Activated naive CD4-positive, alpha-beta T cell treated with anti-CD3 and anti-CD28 coated beads, Interleukin-2, amount 10 ng/mL, durations not matched to agents 7 days and 5 days (primary cell): ENCODE data around the gene VPS13D.

Experiments used
- CTCF ChIA-PET: fragments of 350-600 bp; sonication (Branson Sonifier 250); formaldehyde crosslinking; loops from one replicate; lab custom pipeline; 2021; ENCODE audit warnings: antibody characterized with exemption; lab: Charles Lee
- DNase-seq: peaks from one replicate; pipeline ENCODE4 v3.0.0-alpha.2; 2020
- H3K27ac Mint-ChIP-seq: one replicate; pipeline ENCODE4 v1.8.0; 2021; ENCODE audit warnings: mild to moderate bottlenecking, moderate library complexity, mixed read lengths
- H3K27me3 Mint-ChIP-seq: one replicate; pipeline ENCODE4 v1.8.0; 2021; ENCODE audit warnings: mild to moderate bottlenecking, mixed read lengths
- H3K36me3 Mint-ChIP-seq: one replicate; pipeline ENCODE4 v1.8.0; 2021; ENCODE audit warnings: mixed read lengths
- H3K4me1 Mint-ChIP-seq: one replicate; pipeline ENCODE4 v1.8.0; 2021; ENCODE audit warnings: mixed read lengths
- H3K4me3 Mint-ChIP-seq: one replicate; pipeline ENCODE4 v1.8.0; 2021; ENCODE audit warnings: mild to moderate bottlenecking, moderate library complexity, mixed read lengths
- H3K9me3 Mint-ChIP-seq: one replicate; pipeline ENCODE4 v1.8.0; 2021; ENCODE audit warnings: mixed read lengths

The VPS13D gene

DNA sequence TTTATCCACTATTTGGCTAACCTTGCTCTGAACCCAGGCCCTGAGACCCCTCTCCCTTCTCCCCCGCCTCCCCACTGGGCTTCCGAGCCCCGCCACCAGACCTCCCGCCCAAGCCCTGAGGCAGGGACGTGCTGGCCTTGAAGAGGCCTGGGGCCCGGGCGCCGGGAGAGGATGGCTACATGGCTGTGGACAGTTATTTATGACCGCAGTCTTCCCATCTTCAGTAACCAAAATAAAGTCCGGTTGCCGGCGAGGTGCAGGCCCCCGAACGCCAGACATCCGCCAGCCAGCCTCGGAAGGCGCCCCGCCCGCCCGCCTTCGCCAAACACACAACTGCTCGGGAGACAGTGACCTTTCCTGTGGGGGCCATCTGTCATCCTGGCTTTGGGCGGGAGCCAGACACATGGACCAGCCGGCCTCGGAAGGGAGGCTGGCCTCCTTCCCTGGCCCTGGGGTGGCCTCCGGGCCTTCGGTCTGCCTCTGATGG is 319.2 kb downstream of the VPS13D start:
- DNase-seq: no peak
- CTCF ChIA-PET: no interaction called here
- no peak overlapping the region for H3K4me3 Mint-ChIP-seq
- H3K9me3 Mint-ChIP-seq: peaks cover 2% of the 10 kb centered on the region
- H3K36me3 Mint-ChIP-seq: no peaks in the 10 kb centered on the region
- no peak overlapping the region for H3K27ac Mint-ChIP-seq
- H3K27me3 Mint-ChIP-seq: peaks cover 27% of the 10 kb centered on the region
- peaks cover 2% of the 10 kb centered on the region for H3K4me1 Mint-ChIP-seq

DNA sequence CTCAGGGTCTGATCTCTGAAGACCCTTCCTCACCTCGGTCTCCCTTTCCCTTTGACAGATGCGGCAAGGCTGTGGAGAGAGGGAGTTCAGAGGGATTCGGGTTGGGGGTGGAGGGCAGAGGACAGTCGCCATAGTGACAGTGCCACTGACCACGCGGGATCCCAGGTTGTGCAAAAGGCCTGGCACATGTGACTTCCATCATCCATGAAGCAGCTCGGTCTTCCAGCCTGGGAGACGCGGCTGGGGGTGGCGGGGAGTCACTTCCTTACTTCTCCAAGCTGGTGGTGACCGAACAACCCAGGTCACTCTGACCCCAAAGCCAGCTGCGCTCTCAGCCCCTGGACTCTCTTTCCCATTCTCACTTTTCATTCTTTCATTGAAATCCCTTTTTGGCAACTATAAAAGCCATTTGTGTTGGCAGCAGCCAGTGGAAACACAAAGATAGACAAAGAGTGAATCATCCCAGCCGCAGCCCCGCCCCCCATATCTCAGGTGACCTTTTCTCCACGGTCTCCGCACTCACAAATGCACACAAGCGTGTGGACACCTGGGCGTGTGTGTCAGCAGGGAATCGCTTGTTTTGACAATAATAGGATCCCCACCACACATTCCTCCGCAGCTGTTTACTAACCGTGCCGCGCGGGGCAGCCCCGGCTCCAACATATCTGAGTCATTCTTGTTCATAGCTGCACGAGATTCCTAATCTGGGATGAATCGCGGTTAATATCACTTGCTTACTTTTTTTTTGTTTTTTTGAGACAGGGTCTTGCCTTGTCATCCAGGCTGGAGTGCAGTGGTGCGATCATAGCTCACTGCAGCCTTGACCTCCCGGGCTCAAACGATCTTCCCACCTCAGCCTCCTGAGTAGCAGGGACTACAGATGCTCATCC is 319.9 kb downstream of the VPS13D start:
- CTCF ChIA-PET: no interaction called here
- peaks cover 22% of the 10 kb centered on the region for H3K27me3 Mint-ChIP-seq
- DNase-seq: peak; percentile 5
- peaks cover 3% of the 10 kb centered on the region for H3K9me3 Mint-ChIP-seq
- H3K4me1 Mint-ChIP-seq: peaks cover 2% of the 10 kb centered on the region
- no peak overlapping the region for H3K4me3 Mint-ChIP-seq
- H3K27ac Mint-ChIP-seq: peak overlapping the region; percentile 16
- no peaks in the 10 kb centered on the region for H3K36me3 Mint-ChIP-seq

DNA sequence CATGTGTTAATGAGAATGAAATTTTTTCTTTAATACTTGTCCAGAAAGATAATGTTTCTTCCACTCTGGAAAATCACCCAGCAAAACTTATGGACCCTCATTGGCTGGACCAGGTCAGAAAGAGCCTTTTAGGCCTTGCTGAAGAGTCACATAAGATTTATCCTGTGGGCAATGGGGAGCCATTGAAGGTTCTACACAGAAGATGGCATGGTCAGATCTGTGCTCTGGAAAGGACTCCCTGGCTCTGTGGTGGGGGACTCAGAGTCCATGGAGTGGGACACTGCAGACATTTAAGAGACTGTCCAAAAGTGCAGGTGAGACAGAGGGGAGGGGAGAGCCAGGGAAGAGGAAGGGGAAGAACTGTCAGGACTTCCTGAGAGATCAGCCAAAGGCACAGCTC is 321.8 kb downstream of the VPS13D start:
- peaks cover 3% of the 10 kb centered on the region for H3K9me3 Mint-ChIP-seq
- peaks cover 2% of the 10 kb centered on the region for H3K4me1 Mint-ChIP-seq
- peaks cover 22% of the 10 kb centered on the region for H3K27me3 Mint-ChIP-seq
- DNase-seq: peak; percentile 6
- no peak overlapping the region for H3K4me3 Mint-ChIP-seq
- H3K27ac Mint-ChIP-seq: no peak overlapping the region
- H3K36me3 Mint-ChIP-seq: no peaks in the 10 kb centered on the region
- CTCF ChIA-PET: no interaction called here

DNA sequence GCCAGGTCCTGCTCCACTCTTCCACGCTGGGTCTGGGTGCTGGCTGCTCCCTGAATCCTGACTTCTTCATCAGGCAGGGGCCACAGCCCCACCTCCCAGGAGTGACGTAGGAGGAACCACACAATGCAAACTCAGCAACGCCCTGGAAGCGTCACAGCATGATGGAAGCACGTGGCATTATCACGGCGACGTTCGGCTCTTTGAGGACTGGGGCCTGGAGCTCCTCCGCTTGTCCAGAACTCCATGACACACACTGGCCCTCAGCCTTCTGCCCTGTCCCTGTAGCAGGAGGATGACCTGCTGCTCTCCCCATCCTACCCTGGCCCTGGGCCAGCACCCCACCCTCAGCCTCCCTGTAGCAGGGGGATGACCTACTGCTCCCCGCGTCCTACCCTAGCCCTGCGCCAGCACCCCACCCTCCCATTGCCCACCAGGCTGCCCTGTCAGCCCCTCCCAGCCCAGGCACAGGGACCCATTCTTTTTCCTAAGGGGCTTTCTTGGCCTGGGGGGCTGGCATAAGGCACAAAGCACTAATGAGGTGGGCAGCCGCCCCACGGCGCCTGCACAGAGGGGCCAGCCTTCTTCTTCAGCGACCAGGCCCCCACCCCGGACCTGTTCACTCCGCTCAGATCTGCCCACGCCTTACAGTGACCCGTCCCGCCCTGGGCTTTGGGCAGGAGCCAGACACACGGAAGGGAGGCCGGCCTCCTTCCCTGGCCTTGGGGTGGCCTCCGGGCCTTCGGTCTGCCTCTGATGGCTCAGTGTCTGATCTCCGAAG is 322.5 kb downstream of the VPS13D start:
- Mint-ChIP-seq H3K4me1 (peaks cover 2% of the 10 kb centered on the region), H3K9me3 (peaks cover 3% of the 10 kb centered on the region), H3K27ac (no peak overlapping the region), H3K27me3 (peaks cover 25% of the 10 kb centered on the region), H3K36me3 (no peaks in the 10 kb centered on the region), H3K4me3 (no peak overlapping the region)
- CTCF ChIA-PET: no interaction called here
- peak; percentile 16 for DNase-seq

DNA sequence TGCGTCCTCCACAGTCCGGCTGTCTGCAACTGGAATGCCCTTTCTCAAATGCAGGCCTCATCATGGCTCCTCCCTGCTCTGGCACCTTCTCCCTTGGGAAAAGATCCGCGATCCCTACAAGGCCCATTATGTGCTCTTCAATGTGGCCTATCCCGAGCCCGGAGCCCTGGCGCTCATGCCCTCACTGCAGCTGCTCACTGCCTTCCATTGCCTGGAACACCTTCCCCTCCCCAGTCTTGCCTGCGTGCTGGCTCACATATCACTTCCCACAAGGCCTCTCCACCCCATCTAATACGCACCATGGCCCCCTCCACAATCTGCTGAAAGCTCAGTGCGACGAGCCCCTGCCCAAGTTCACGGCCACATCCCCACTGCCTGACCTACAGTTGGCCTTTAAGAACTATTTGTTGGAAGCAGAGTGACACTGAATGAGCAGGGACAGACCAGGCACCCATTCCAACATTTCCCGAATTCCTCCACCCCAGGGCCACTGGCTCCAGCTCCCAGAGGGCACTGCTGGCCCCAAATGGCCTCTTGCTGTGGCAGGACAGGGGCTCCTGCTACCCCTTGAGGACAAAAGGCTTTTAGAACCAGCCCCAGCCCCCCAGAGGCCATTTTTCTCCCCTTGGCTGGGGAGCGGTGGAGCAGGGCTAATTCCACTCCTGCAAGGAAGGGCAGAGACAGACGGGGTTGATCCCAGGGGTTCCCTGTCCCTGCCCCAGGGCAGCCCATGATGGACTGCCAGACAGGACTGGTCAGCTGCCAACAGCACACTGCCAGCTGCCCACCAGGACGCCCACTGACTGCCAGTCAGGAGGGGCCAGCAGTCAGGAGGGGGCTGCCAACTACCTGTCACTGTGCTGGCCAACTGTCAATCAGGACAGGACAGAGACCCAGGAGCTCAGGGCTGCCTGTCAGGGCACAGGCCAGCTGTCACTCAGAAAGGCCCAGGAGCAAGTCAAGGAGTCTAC is 323.4 kb downstream of the VPS13D start:
- peaks cover 2% of the 10 kb centered on the region for H3K4me1 Mint-ChIP-seq
- peaks cover 24% of the 10 kb centered on the region for H3K27me3 Mint-ChIP-seq
- H3K27ac Mint-ChIP-seq: no peak overlapping the region
- peaks cover 3% of the 10 kb centered on the region for H3K9me3 Mint-ChIP-seq
- no peak for DNase-seq
- no peaks in the 10 kb centered on the region for H3K36me3 Mint-ChIP-seq
- no peak overlapping the region for H3K4me3 Mint-ChIP-seq
- CTCF ChIA-PET: no interaction called here

DNA sequence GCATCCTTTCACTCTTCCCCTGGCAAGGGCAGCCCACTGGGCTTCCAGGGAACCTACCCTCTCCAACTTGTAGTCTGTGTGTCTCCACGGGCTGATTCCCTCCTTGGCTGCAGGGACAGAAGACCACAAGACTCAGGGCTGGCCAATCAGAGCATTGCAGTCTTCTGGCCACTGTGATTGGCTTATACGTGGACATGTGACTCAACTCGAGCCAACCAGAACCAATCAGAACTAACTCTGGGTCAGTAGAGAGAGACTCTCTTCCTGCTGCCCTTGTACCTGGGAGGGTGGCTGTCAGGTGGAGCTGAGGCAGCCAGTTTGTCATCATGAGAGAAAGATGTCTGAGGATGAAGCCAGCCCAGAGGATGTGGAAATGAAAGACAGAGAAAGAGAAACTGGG is 324.1 kb downstream of the VPS13D start:
- no peak for DNase-seq
- Mint-ChIP-seq H3K36me3 (no peaks in the 10 kb centered on the region), H3K4me3 (no peak overlapping the region), H3K9me3 (peaks cover 3% of the 10 kb centered on the region), H3K27ac (no peak overlapping the region), H3K4me1 (peaks cover 2% of the 10 kb centered on the region), H3K27me3 (peaks cover 25% of the 10 kb centered on the region)
- CTCF ChIA-PET: no interaction called here

DNA sequence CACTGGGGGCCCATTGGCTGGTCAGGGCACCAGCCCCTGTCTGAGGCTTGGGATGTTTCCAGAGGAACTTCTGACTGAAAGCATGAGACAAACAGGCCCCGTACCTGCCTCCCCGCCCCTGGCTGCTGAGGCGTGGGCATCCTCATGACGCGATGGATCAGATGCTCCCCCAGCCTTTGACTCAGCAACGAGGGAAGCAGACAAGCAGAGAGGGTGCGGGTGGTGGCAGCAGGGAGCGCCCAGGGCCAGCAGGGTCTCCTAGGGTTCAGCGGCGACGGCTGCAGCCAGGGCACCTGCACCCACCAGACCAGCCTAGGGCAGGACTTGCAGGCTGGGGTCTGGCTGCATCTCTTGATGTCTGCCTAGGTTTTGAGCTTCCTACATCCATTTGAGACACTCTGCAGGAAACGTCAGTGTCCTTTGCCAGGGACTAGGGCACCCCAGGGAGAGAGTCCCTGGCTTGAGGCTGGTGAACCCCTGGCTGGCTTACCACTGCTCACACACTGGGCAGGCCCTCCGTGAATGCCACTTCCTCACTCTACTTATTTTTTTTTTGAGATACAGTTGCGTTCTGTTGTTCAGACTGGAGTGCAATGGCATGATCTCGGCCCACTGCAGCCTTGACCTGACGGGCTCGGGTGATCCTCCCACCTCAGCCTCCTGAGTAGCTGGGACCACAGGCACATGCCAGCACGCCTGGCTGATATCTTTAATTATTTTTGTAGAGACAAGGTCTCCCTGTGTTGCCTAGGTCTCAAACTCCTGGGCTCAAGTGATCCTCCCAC is 324.9 kb downstream of the VPS13D start:
- H3K4me3 Mint-ChIP-seq: no peak overlapping the region
- no peak overlapping the region for H3K27ac Mint-ChIP-seq
- H3K36me3 Mint-ChIP-seq: no peaks in the 10 kb centered on the region
- H3K4me1 Mint-ChIP-seq: peaks cover 2% of the 10 kb centered on the region
- peaks cover 24% of the 10 kb centered on the region for H3K27me3 Mint-ChIP-seq
- CTCF ChIA-PET: no interaction called here
- H3K9me3 Mint-ChIP-seq: peaks cover 3% of the 10 kb centered on the region
- no peak for DNase-seq

DNA sequence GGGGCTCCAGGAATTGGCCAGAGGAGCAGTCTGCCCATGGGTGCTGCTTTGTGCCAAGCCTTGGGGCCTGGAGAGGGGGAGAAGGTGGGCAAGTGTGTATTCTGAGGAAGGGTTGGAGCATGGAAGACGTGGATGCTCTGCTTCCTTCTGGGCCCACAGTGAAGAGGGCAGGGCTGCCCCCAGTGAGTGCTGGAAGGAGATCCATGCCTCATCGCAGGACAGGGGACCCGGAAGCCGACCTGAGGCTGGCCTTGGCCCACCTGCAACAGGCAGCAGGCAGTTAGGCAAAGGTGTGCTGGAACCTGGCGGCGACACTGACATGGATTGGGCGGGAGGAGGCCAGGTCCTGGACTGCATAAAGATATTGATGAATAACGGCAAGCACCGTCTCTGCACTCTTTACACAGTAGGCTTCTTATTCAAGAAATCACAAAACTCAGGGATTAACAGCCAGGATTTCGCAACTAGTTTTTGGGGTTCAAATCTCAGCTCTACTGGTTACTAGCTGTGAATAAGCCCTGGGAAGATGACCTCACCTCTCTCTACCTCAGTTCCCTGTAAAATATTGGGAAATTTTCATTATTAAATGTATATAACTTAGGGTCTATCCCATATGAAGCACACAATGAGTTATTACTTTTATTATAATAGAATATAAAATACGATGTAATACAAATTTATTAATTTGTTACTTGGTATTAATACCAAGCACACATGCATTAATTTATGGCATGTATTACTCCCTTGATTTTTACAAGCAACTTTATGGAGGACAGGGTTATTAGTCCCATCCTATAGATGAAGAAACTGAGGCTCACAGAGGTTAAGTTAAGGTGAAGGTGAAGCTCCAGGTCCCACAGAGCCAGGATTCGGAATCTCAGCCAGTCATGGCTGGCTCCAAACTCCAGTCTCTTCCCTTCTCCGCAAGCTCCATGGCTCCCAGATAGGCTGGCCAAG is 325.9 kb downstream of the VPS13D start:
- DNase-seq: no peak
- CTCF ChIA-PET: no interaction called here

DNA sequence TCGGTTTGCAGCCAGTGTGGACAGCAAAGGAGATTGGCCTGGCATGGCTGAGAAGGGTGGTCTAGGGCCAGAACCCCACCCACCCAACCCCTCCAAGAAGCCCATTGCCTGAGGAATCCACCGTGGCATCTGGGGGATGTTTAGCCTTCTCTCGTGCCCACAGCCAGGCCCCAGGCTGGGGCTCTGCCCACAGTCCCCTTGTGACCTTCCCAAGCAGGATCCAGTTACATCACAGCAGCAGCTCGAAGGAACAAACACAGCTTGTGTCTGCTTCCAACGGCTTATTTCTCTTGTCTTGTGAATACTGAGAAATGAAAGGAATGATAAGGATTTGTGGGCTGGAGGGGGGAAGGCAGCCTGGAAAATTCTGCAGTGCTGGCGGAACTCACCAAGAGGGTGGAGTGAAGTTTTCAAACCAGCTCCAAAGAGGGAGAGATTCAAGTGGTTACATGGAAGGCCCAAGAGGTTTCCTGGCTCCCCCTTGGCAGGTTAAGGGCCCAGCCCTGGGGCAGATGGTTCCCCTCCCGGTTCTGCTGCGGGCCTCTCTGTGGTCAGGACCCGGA is 326.6 kb downstream of the VPS13D start:
- Mint-ChIP-seq H3K4me3 (no peak overlapping the region), H3K27ac (no peak overlapping the region), H3K9me3 (peaks cover 3% of the 10 kb centered on the region), H3K36me3 (no peaks in the 10 kb centered on the region), H3K4me1 (no peaks in the 10 kb centered on the region), H3K27me3 (peaks cover 21% of the 10 kb centered on the region)
- CTCF ChIA-PET: no interaction called here
- no peak for DNase-seq

More for the DNA sequence above, 325.9 kb downstream of the VPS13D start:
- Mint-ChIP-seq H3K4me3 (no peak overlapping the region), H3K9me3 (peaks cover 3% of the 10 kb centered on the region), H3K36me3 (no peaks in the 10 kb centered on the region), H3K27ac (no peak overlapping the region), H3K27me3 (peaks cover 21% of the 10 kb centered on the region), H3K4me1 (peaks cover 2% of the 10 kb centered on the region)

DNA sequence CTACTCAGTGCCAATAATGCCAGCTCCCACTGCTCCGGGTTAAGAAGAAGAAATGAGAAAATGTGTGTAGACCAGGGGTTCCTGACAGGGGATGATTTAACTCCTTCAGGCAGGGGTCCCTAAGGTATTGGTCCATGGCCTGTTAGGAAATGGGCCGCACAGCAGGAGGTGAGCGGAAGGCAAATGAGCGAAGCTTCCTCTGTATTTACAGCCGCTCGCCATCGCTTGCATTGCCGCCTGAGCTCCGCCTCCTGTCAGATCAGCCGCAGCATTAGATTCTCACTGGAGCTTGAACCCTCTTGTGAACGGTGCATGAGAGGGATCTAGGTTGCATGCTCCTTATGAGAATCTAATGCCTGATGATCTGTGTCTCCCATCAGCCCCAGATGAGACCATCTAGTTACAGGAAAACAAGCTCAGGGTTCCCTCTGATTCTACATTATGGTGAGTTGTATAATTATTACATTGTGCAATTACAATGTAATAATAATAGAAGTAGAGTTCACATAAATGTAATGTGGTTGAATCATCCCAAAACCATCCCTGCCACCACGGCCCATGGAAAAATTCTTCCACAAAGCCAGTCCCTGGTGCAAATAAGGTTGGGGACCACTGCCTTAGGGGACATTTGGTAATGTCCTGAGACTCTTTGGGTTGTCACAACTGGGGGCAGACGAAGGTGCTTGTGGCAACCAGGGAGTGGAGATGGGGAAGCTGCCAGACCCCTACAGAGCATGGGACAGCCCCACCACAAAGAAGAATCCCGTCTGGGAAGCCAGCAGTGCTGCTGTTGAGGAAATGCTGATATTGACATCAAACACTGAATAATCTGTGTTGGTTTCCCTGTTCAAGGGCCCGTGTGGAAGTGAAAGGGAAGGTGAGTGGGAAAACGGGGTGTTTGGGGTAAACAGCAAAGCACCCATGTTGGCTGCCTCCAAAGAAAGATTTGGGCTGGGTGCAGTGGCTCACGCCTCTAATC is 327.4 kb downstream of the VPS13D start:
- CTCF ChIA-PET: no interaction called here
- no peak for DNase-seq
- Mint-ChIP-seq H3K36me3 (peaks cover under 1% of the 10 kb centered on the region), H3K9me3 (peaks cover 9% of the 10 kb centered on the region), H3K27me3 (peaks cover 17% of the 10 kb centered on the region), H3K4me3 (no peak overlapping the region), H3K4me1 (no peaks in the 10 kb centered on the region), H3K27ac (no peak overlapping the region)

DNA sequence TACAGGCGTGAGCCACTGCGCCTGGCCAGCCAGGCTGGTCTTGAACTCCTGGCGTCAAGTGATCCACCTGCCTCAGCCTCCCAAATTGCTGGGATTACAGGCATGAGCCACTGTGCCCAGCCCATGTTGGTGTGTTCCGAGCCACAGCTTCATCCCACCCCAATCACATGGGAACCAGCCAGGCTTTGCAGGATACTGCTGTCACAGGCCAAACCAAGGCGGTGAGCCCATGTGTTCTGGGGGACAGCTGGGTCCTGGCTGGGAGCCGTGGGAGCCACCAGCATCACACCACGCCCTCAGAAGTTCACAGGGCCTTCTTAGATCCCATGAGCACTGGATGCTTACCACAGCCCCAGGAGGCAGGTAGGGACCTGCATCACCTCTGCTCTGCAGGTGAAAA is 331.3 kb downstream of the VPS13D start:
- CTCF ChIA-PET: no interaction called here
- no peak overlapping the region for H3K27ac Mint-ChIP-seq

More for the DNA sequence above, 331.3 kb downstream of the VPS13D start:
- peaks cover 30% of the 10 kb centered on the region for H3K9me3 Mint-ChIP-seq
- no peak overlapping the region for H3K4me3 Mint-ChIP-seq
- no peaks in the 10 kb centered on the region for H3K4me1 Mint-ChIP-seq
- H3K36me3 Mint-ChIP-seq: peaks cover 17% of the 10 kb centered on the region
- H3K27me3 Mint-ChIP-seq: peaks cover 17% of the 10 kb centered on the region
- DNase-seq: no peak
